HG03039 (cell line): ENCODE data around the gene KCNA1.

Experiments used
- ATAC-seq: cut with Tn5 transposase; IDR thresholded peaks from one replicate; pipeline ENCODE4 v1.9.1; 2021; ENCODE audit warnings: mild to moderate bottlenecking, moderate library complexity; ENCODE audit not compliant: unreplicated experiment

The KCNA1 gene

DNA sequence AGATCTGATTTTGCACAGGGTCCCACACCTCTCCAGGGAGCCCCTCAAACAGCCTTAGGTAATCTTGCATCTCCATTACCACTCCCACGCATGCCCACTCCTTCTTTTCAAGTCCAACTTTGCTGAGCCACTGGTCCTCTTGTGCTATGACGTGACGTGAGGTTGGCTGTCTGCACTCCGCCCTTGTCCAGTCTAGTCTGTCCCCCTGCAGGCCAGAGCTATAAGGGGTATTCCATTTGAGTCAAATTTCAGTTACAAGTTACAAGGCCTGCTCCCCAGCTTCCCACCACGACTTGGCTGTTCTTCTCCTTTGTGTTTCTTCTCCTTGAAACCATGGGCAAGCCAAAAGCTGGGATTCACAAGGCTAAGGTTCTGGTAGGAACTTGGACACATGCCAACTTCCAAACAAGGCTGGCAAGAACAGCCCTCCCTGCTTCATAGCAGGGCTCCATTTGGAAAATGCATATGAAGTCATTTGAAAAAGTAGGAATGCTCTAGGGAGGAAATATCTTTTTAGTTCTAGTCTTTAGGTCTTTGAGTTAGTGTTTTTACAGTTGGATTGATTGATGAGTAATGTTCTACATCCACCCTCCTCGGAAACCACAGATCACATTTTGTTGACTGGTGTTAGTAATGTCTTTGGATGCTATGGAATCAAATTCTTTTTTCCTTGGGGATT, 49.1 kb downstream of the KCNA1 start:
- ATAC-seq: no peak

DNA sequence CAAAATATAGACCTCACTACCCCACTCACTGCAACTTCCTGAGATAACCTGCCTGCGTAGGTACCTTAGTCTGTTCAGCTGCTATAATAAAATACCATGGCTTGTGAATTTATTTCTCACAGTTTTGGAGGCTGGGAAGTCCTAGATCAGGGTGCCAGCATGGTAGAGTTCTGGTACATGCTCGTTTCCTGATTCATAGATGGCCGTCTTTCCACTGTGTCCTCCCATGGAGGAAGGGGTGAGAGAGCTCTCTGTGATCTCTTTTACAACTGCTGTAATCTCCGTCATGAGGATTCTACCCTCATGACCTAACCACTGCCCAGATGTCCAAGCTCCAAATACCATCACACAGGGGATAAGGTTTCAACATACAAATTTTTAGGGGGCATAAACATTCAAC, 49.7 kb downstream of the KCNA1 start:
- no peak for ATAC-seq

DNA sequence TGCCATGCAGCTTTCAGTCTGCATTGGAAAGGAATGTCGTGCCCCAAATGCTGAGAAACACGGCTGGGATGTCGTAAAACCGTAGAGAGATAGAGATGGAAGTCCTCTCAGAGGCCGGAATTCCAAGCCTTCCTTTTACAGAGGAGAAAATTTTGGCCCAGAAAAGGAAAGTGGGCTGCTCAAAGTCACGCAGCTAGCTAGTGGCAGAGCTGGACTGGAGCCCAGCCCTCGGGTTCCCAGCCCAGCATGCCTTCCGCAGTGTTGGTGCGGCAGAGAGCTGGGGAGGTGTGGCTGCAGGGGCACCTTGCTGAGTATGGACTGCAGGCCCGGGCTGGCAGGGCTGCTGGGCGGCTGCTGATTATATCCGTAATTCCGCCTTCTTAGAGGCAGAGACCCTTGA, 50.3 kb downstream of the KCNA1 start:
- ATAC-seq: no peak

DNA sequence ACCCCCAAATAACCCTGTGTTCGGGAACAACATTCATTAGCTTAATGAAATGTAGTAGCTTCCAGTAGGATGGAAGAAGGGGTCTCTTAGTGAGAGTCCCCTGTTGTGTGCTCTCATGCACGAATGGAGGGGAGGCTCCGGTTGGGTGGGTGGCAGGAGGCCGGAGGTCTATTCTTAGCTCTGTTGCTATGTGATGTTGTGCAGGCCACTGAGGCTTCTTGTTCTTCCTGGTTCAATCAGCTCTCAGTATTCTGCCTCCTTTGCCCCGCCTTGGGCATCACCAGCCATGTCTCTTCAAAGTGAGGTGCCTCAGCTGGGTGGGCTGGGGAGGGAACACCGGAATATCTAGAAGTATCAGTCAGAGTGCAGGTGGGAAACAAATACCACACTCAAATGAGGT, 50.8 kb downstream of the KCNA1 start:
- no peak for ATAC-seq

DNA sequence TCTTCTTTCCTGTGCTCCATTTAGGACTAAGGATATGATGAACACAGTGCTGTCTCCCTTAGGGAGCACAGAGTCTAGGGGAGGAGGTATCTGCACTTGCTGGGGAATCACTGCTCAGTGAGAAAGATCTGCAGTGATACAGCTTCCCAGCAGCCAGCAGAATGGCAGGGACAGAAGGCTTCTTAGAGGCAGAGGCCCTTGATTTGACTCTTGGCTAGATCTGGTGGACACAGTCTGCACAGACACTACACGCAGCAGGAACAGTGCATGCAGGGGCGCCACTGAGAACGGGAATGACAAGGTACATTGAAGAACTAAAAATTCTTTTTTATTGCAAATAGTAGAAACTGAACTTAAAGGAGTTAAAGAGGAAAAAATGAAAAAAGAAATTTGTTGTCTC, 51.6 kb downstream of the KCNA1 start:
- ATAC-seq: no peak

DNA sequence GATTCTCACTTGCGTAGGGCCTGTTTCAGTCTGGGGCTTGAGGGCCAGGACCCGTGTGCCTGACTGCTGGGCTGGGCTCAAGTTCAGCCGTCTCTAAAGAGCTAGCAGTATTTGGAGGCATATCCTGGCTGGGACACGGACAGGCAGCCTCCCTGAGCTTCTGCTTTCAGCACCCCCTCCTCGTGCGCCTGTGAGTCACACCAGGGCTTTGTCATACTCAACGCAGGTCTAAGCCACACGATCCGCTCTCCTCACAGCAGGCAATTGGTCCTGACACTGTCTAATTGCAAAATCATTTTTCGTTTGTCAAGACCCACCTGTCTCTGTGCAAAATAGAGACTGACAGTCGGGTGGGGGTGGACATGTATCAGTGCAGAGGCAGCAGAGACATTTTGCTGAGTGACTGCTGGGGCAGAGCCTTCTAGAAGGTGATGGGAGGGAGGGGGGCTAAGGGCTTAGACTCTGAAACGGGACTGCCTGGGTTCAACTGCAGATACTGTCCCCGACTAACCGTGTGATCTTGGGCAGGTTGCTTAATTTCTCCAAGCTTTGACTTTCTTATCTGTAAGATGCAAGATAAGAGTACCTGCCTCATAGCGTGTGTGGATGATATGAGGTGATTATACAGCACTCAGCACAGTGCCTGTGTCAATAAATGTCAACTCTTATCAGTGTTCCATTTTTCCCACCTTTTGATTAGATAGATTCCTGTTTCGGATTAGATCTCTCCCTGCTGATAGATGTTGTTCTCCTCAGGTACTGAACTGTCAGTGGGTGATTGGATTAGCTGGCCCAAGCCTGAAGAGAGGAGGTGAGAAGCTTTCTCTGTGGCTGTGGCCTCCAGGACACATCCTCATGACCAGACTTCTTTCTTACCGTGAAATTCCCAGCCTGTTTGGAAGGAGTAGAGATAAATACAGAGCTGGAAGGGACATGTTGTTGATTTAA, 53.1 kb downstream of the KCNA1 start:
- no peak for ATAC-seq
